ENCODE data around the gene TMIGD3.
A peak's percentile ranks its signal among the peaks of the same experiment; 100 is the strongest.

TMIGD3 gene

GRCh38 chr1:111507411-111508201, 4.2 kb upstream of the TMIGD3 start:
- DNase-seq, result peak; percentile 61

- DNase-seq, result no peak
These were observed 3.1 kb upstream of the TMIGD3 start for GRCh38 chr1:111506561-111506960.

- peak; percentile 24 for DNase-seq
These were observed 2.2 kb upstream of the TMIGD3 start for GRCh38 chr1:111505641-111506119.

GRCh38 chr1:111504097-111504496, 664 bp upstream of the TMIGD3 start:
- no peak for DNase-seq

- DNase-seq, result no peak
These were observed 1.8 kb downstream of the TMIGD3 start for GRCh38 chr1:111501645-111502044.

GRCh38 chr1:111499026-111499785, 4.2 kb downstream of the TMIGD3 start:
- DNase-seq, result no peak

- no peak for DNase-seq
These were observed 5.8 kb downstream of the TMIGD3 start for GRCh38 chr1:111497592-111497991.

- DNase-seq, result no peak
These were observed 7.0 kb downstream of the TMIGD3 start for GRCh38 chr1:111496398-111496797.

- no peak for DNase-seq
These were observed 12.4 kb downstream of the TMIGD3 start for GRCh38 chr1:111491070-111491469.

- no peak for DNase-seq
These were observed 13.2 kb downstream of the TMIGD3 start for GRCh38 chr1:111490220-111490619.

GRCh38 chr1:111489604-111490003, 13.8 kb downstream of the TMIGD3 start:
- no peak for DNase-seq

- no peak for DNase-seq
These were observed 14.8 kb downstream of the TMIGD3 start for GRCh38 chr1:111488669-111489068.

- DNase-seq, result no peak
These were observed 16.3 kb downstream of the TMIGD3 start for GRCh38 chr1:111487133-111487532.

GRCh38 chr1:111486431-111486830, 17.0 kb downstream of the TMIGD3 start:
- no peak for DNase-seq

- no peak for DNase-seq
These were observed 18.9 kb downstream of the TMIGD3 start for GRCh38 chr1:111484391-111485026.

- DNase-seq, result no peak
These were observed 19.6 kb downstream of the TMIGD3 start for GRCh38 chr1:111483876-111484275.

- no peak for DNase-seq
These were observed 20.3 kb downstream of the TMIGD3 start for GRCh38 chr1:111483166-111483565.

- DNase-seq, result peak; percentile 56
These were observed 21.8 kb downstream of the TMIGD3 start for GRCh38 chr1:111481387-111482221.

- no peak for DNase-seq
These were observed 22.8 kb downstream of the TMIGD3 start for GRCh38 chr1:111480674-111481073.

GRCh38 chr1:111476761-111477309, 26.6 kb downstream of the TMIGD3 start:
- DNase-seq, result peak; percentile 46

GRCh38 chr1:111476214-111476613, 27.2 kb downstream of the TMIGD3 start:
- DNase-seq, result no peak

GRCh38 chr1:111475701-111476100, 27.7 kb downstream of the TMIGD3 start:
- DNase-seq, result peak; percentile 65
